AG20443 (cell line): ENCODE results near the gene AIRE.
"Not testable (repeated sequence)": the region's sequence is repeated elsewhere in the genome, so short reads cannot be mapped to it uniquely, and the experiment has no call there.

ENCODE experiments used
- DNase-seq: peaks from one replicate; pipeline ENCODE4 v3.0.0; 2012; ENCODE audit warnings: low spot score, mixed read lengths

The AIRE gene

DNA sequence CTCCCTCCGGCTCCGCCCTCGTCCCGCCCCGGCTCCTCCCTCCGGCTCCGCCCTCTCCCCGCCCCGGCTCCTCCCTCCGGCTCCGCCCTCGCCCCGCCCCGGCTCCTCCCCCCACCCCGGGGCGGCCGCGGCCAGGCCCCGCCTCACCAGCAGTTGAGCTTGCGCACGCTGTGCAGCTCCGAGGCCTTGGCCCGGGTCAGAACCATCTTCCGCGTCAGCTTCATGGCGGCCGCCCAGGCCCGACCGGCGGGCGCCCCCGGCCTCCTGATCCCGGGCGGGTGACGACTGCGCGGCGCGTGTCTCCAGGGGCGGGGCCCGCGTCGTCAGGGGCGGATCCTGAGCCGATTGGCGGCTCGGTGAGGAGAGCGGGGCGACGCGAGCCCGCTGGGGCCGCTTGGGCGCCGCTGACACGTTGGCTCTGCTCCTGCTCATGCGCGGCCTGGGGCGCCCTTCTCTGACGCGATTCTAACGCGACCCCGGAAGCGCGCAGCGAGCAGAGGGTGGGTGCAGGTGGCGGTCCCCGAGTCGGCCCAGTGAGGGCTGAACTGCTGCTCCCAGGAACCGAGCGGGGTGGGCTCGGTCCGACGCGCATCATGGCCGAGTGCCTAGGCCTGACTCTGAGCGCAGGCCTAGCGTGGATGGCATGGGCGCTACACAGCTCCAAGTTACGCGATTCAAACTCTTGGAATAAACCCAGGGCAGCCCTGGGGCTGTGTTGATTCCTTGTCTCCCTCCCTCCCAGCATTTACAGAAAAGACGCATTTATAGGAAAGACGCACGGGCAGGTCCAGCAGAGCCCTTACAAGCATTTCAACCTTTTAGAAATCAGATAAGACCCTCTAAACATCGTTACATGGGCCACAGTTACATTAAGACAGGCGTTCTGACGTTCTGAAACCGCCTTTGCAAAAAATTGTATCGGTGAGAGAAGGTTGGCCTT is 53.6 kb downstream of the AIRE start, which contains the start of gene CFAP410:
Gene CFAP410 (minus strand): TSS at position 420 of the 940 bp plus-strand sequence. CDS start 196 bp downstream, at position 224.
- DNase-seq: peak; percentile 99

- not testable (repeated sequence) for DNase-seq
Measured at GRCh38 chr21:44341726-44342458, 56.2 kb downstream of the AIRE start.

DNA sequence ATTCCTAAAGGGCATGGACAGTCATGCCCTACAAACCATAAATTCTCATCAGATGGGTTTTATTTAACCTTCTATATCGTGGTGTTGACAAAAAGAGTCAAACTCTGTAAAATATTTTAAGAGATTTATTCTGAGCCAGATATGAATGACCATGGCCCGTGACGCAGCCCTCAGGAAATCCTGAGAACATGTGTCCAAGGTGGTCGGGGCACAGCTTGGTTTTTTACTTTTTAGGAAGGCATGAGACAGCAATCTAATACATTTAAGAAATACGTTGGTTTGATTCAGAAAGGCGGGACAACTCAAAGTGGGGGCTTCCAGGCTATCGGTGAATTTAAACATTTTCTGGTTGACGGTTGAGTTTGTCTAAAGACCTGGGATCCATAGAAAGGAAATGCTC is 57.3 kb downstream of the AIRE start:
- DNase-seq: not testable (repeated sequence)

DNA sequence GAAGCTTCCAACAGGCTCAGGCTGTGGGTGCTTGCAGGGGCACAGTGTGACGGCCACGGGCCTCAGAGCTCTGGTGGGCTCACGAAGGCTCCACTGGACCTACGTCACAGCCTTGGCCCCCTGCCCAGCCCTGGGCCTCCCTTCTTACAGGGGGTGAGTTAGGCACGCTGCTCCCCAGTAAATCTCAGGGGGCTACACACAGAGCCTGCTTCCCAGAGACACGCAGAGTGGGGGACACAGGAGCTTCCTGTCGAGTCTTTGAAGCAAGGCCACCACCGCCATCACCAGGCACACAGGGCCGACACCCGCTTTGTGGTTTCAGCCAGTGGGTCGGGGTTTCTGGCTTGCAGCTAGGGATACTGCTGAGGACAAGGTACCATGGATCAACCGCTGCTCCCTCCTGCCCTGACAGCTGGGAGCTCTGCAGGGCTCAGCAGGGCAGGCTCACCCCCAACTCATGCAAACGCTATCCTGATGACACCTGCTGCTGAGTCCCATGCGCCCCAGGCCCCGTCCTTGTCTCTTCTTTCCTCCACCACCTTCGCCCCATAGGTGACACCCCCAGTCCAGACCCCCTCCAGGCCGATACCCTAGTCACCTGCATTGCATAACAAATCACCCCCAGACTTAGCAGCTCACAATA is 59.0 kb downstream of the AIRE start:
- DNase-seq: no peak

DNA sequence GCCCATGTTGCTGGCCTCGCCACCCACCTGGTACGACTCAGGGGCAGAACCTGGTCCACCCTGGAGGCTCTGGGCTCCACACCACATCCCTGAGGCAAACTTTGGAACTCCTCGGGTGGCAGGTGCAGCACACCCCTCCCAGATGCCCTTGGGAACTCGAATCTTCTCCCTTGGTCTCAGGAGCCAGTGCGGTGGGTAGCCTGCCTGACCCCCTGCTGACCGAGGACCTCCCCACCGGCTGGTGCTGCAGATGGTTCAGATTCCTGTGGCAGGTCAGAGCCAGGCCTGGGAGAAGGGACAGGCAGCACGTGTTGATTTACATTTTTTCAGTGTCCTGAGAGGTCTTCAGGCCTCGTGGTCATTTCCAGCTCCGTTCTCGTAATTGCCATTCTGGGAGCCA is 59.8 kb downstream of the AIRE start:
- no peak for DNase-seq

- DNase-seq: no peak
Measured at GRCh38 chr21:44347911-44348451, 62.3 kb downstream of the AIRE start.
